Heart left ventricle (tissue), 16 donors: ENCODE measurements around the gene HECTD3. TPM values are rescaled to one million over a fixed set of nuclear protein-coding genes. Genes with fewer than 3 reads are reported as not detected.

Source experiments
- ATAC-seq, 4 donors: fragments of 200-7000 bp; cut with Tn5 transposase; one replicate each; pipeline ENCODE4 v1.9.1; 2020 to 2022; ENCODE audit warnings: moderate library complexity in 4 of 4, mild to moderate bottlenecking in 3 of 4, moderate number of reproducible peaks in 1 of 4
- DNase-seq, 5 donors: peaks; one replicate each; pipeline ENCODE4 v3.0.0-alpha.2; 2020
- H3K27ac ChIP-seq, 12 donors: fragments of 200-600 bp; sonication (generic) in 4 of 12; one replicate each; pipeline versions ENCODE4 v1.5.0 to v1.8.0; 2016 to 2022; ENCODE audit warnings: mild to moderate bottlenecking in 2 of 12
- H3K27me3 ChIP-seq, 9 donors: fragments of 200-600 bp; sonication (generic) in 2 of 9; one replicate each; pipeline versions ENCODE4 v1.5.1 to v1.8.0; 2016 to 2022; ENCODE audit warnings: mild to moderate bottlenecking in 3 of 9
- H3K36me3 ChIP-seq, 9 donors: fragments of 200-600 bp; sonication (generic) in 2 of 9; one replicate each; pipeline versions ENCODE4 v1.5.0 to v1.8.0; 2018 to 2022; ENCODE audit warnings: mild to moderate bottlenecking in 2 of 9
- H3K4me1 ChIP-seq, 12 donors: fragments of 200-600 bp; sonication (generic) in 4 of 12; one replicate each; pipeline versions ENCODE4 v1.5.0 to v1.8.0; 2016 to 2022; ENCODE audit warnings: mild to moderate bottlenecking in 3 of 12
- H3K4me3 ChIP-seq, 12 donors: fragments of 200-600 bp; sonication (generic) in 4 of 12; one replicate each; pipeline versions ENCODE4 v1.5.0 to v1.8.0; 2017 to 2022; ENCODE audit warnings: mild to moderate bottlenecking in 9 of 12, moderate library complexity in 4 of 12
- H3K9me3 ChIP-seq, 12 donors: fragments of 200-600 bp; sonication (generic) in 4 of 12; one replicate each; pipeline versions ENCODE4 v1.5.0 to v1.8.0; 2016 to 2022; ENCODE audit warnings: mild to moderate bottlenecking in 1 of 12
- CTCF ChIP-seq, 12 donors: fragments of 200-600 bp; sonication (generic) in 4 of 12; IDR thresholded peaks; one replicate each; pipeline versions ENCODE4 v1.5.0 to v1.8.0; 2018 to 2022; ENCODE audit warnings: antibody characterized with exemption in 12 of 12, mild to moderate bottlenecking in 5 of 12
- POLR2A ChIP-seq, 2 donors: fragments of 450-650 bp; IDR thresholded peaks; one replicate each; pipeline ENCODE4 v1.6.1; 2017; ENCODE audit warnings: antibody characterized with exemption in 2 of 2, mild to moderate bottlenecking in 2 of 2, moderate library complexity in 2 of 2
- WGBS, 4 donors: extraction: QIAGEN DNeasy Blood & Tissue Kit in 2 of 4; methylation state at CpG; one replicate each; pipeline versions ENCODE4 v1.1.5 to v1.1.7; 2013 to 2018; 5-methylcytosine and 5-hydroxymethylcytosine counted together
- intact Hi-C, 10 donors: fragments of 100-400 bp; cut with DNase I; formaldehyde crosslinking; loops; one replicate each; pipeline versions ENCODE4 v1.11.1 to v1.14.2; 2022
- polyA plus RNA-seq, 2 donors: library from polyadenylated mRNA; stranded (reverse); fragments of 200-250 nt; gene quantifications; one replicate each; pipeline ENCODE4 v1.2.3, GENCODE V29; 2013
- total RNA-seq, 9 donors: library from RNA; depleted of rRNA in 2 of 9; stranded (reverse); fragments of >200 nt in 2 of 9; fragmentation: NEBNext Ultra II Directional in 3 of 9; extraction: Animal tissue kit (Norgen Biotek cat#: 25700) in 3 of 9; gene quantifications; one replicate each; pipeline versions ENCODE4 v1.1.0 to v1.2.4, GENCODE V29; 2016 to 2023
- donor health status: ischemic (EF 13 %, LVEDD 7.1; RV severe dilation, severe dysfunction).
- donor health status: healthy with polysubstance abuse.
- donor health status: DM: no; HTN: yes; CAD: no.
- donor health status: DM: no; HTN: no; CAD: no.
- donor health status: ischemic (EF 25% LVEDD 6.9; RV normal size, moderate dysfunction).
- donor health status: ischemic (EF 25% LVEDD 5.7; RV mildly dilated, moderate dysfunction).
- donor health status: healthy.
- donor health status: DM: yes; HTN: yes; CAD: no.
- donor health status: ischemic (EF 35%, LVEDD 5.7; RV mildly dilated, moderate dysfunction).
- donor health status: nonischemic (EF 11% LVEDD 7.7; RV severe dilation, severe dysfunction).
- donor health status: DM: yes; HTN: yes; CAD: no.
- donor health status: PGD.
- donor health status: ischemic (EF 29% LVEDD 5.4; RV normal size, mild dysfunction).
- donor health status: nonischemic (EF 23%, LVEDD 6.1; RV moderate dilation, normal function).

The HECTD3 gene
- total and polyA plus RNA-seq, 11 donors, result 17.6 to 34.3 (median 22.8) TPM

DNA sequence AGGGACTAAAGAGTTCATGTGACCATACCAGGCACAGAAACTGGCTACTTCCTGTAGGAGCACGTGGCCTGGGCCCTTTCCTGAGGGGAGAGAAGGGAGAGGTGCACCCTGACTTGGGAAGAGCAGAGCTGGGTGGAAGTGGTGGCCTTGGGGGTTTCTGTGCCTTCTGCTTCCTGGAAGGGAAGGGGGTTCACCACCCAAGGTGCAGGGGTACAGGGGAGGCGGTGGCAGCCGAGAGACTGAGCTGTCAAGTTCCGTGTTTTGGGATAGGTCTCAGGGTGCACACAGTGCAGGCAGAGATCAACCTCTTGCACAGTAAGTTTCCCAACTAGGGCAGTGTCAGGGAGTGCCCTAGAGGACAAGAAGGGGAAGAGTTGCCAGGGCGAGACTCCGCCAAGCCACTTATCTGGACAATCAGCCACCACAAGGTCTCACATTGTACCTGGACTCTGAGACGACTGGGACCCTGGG lies 10.1 kb downstream of the HECTD3 start:
- DNase-seq (no peak), ATAC-seq (peak in 3 of 4 donors; percentile 32 to 75 (median 44))
- Histone ChIP-seq H3K27ac (peak overlapping the region in 1 of 12 donors; percentile 25), H3K4me1 (peaks cover 0 to 13% (median 0%) of the 10 kb centered on the region in 12 donors), H3K9me3 (no peaks in the 10 kb centered on the region), H3K4me3 (no peak overlapping the region), H3K27me3 (no peaks in the 10 kb centered on the region), H3K36me3 (peaks cover 0 to 45% (median 42%) of the 10 kb centered on the region in 9 donors)
- 69 to 77% (median 75%) methylated on average over 7 of the region's 7 CpGs for WGBS, 4 donors
- TF ChIP-seq POLR2A (IDR thresholded peaks at IDR 0.05) (no peak), CTCF (IDR thresholded peaks at IDR 0.05) (no peak)
- intact Hi-C loops, result loop anchor here in 3 of 10 donors (10.0 kb wide), 2 partner anchors 166 to 206 kb away; no protein-coding TSS in a partner anchor

DNA sequence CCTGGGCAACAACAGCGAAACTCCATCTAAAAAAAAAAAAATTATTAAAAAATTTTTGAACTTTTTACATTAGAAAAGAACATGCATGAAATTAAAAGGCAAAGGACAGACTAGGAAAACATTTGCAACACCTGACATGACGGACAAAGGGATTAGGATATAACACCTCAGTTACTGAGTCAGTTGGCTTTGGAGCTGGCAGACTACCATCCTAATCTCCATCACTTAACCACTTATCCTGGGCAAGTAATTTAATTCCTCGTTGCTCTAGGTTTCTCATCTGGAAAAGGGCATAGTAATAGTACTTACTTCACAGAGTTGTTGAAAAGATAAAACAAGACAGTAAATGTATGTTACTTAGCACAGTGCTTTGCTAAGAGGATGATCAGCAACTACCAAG lies 11.9 kb downstream of the HECTD3 start:
- Histone ChIP-seq H3K27ac (no peak overlapping the region), H3K4me3 (no peak overlapping the region), H3K4me1 (peaks cover 0 to 17% (median 0%) of the 10 kb centered on the region in 12 donors), H3K9me3 (no peaks in the 10 kb centered on the region), H3K27me3 (no peaks in the 10 kb centered on the region), H3K36me3 (peaks cover 0 to 27% (median 24%) of the 10 kb centered on the region in 9 donors)
- TF ChIP-seq CTCF (IDR thresholded peaks at IDR 0.05) (no peak), POLR2A (IDR thresholded peaks at IDR 0.05) (no peak)
- no peak for DNase-seq
- no peak for ATAC-seq
- 73 to 80% (median 76%) methylated on average over 3 of the region's 3 CpGs for WGBS, 4 donors
- intact Hi-C loops, result no loop called here

GRCh38 chr1:44995467-44996238 lies 15.5 kb downstream of the HECTD3 start:
- Histone ChIP-seq H3K27ac (no peak overlapping the region), H3K4me1 (peaks cover 0 to 11% (median 0%) of the 10 kb centered on the region in 12 donors), H3K36me3 (no peaks in the 10 kb centered on the region), H3K27me3 (no peaks in the 10 kb centered on the region), H3K4me3 (no peak overlapping the region), H3K9me3 (no peaks in the 10 kb centered on the region)
- ATAC-seq (no peak), DNase-seq (no peak)
- intact Hi-C loops, result no loop called here
- no peak for TF ChIP-seq CTCF (IDR thresholded peaks at IDR 0.05)
- no peak for TF ChIP-seq POLR2A (IDR thresholded peaks at IDR 0.05)
- WGBS, 4 donors, result 94 to 96% (median 95%) methylated on average over 7 of the region's 7 CpGs

DNA sequence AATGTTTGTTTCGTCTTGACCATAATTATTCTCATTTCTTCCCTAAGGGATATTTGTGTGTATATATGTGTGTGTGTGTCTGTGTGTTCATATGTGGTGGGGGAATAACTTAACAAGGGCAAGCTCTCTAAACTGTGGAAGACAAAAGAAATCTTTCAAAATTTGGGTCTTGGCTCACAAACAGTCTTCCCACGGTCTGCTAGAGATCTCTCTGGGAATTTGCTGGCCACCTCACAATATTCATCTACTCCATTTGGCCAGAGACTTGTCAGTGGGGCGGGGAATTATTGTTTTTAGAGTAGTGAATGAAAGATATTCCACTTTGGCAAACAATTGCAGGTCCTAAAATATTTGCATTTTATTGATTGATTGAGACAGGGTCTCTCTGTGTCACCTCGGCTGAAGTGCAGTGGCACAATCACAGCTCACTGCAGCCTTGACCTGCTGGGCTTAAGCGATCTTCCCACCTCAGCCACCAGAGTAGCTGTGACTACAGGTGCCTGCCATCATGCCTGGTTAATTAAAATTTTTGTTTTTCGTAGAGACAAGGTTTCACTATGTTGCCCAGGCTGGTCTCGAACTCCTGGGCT lies 16.7 kb downstream of the HECTD3 start:
- peak in 1 of 4 donors; percentile 61 for ATAC-seq
- H3K36me3 ChIP-seq, result no peaks in the 10 kb centered on the region
- TF ChIP-seq POLR2A (IDR thresholded peaks at IDR 0.05) (no peak), CTCF (IDR thresholded peaks at IDR 0.05) (no peak)
- H3K4me3 ChIP-seq, result peak overlapping the region in 1 of 12 donors; percentile 3
- H3K4me1 ChIP-seq, result peaks cover 0 to 11% (median 0%) of the 10 kb centered on the region in 12 donors
- no peaks in the 10 kb centered on the region for H3K9me3 ChIP-seq
- H3K27ac ChIP-seq, result no peak overlapping the region
- intact Hi-C loops, result no loop called here
- H3K27me3 ChIP-seq, result no peaks in the 10 kb centered on the region
- WGBS, 4 donors, result 61 to 77% (median 67%) methylated on average over 7 of the region's 7 CpGs
- no peak for DNase-seq
